ENCODE data around the gene APBB2.
"Not testable (repeated sequence)": the region's sequence is repeated elsewhere in the genome, so short reads cannot be mapped to it uniquely, and the experiment has no call there.

APBB2 gene

GRCh38 chr4:40822420-40823166 is 391.7 kb downstream of the APBB2 start:
- DNase-seq (ENCODE audit: low read depth): no peak

GRCh38 chr4:40820101-40820500 is 394.2 kb downstream of the APBB2 start:
- DNase-seq (ENCODE audit: low read depth): no peak

GRCh38 chr4:40817157-40817556 is 397.2 kb downstream of the APBB2 start:
- DNase-seq (ENCODE audit: low read depth): not testable (repeated sequence)

GRCh38 chr4:40812856-40813255 is 401.5 kb downstream of the APBB2 start:
- no peak for DNase-seq (ENCODE audit: low read depth)

GRCh38 chr4:40812386-40812785 is 402.0 kb downstream of the APBB2 start:
- no peak for DNase-seq (ENCODE audit: low read depth)

GRCh38 chr4:40811956-40812355 is 402.4 kb downstream of the APBB2 start:
- DNase-seq (ENCODE audit: low read depth): no peak

- DNase-seq (ENCODE audit: low read depth): no peak
These were observed 405.4 kb downstream of the APBB2 start for GRCh38 chr4:40808926-40809457.

GRCh38 chr4:40804598-40804997 is 409.7 kb downstream of the APBB2 start:
- no peak for DNase-seq (ENCODE audit: low read depth)

GRCh38 chr4:40800064-40800463 is 414.3 kb downstream of the APBB2 start:
- DNase-seq (ENCODE audit: low read depth): no peak

GRCh38 chr4:40789771-40790170 is 424.6 kb downstream of the APBB2 start:
- DNase-seq (ENCODE audit: low read depth): no peak

- DNase-seq (ENCODE audit: low read depth): no peak
These were observed 425.3 kb downstream of the APBB2 start for GRCh38 chr4:40789031-40789430.

- DNase-seq (ENCODE audit: low read depth): no peak
These were observed 426.0 kb downstream of the APBB2 start for GRCh38 chr4:40788331-40788730.

GRCh38 chr4:40785727-40786126 is 428.6 kb downstream of the APBB2 start:
- no peak for DNase-seq (ENCODE audit: low read depth)

GRCh38 chr4:40782876-40783275 is 431.5 kb downstream of the APBB2 start:
- no peak for DNase-seq (ENCODE audit: low read depth)

GRCh38 chr4:40778090-40778489 is 436.3 kb downstream of the APBB2 start:
- no peak for DNase-seq (ENCODE audit: low read depth)

- DNase-seq (ENCODE audit: low read depth): no peak
These were observed 445.1 kb downstream of the APBB2 start for GRCh38 chr4:40769266-40769665.

- peak; percentile 31 for DNase-seq (ENCODE audit: low read depth)
These were observed 451.1 kb downstream of the APBB2 start for GRCh38 chr4:40763228-40763716.

Data from activated T-cell treated with anti-CD3 and anti-CD28 coated beads for 24 hours (primary cell).